H1 (cell line): ENCODE measurements around the gene TMEM147. TPM values are rescaled to one million over a fixed set of nuclear protein-coding genes. Genes with fewer than 3 reads are reported as not detected.

ENCODE experiments used
- CBX5 ChIP-seq: fragments of 300-800, 300-1000 bp; sonication (generic); IDR thresholded peaks from 2 replicates; pipeline ENCODE4 v1.7.1; 2016; ENCODE audit warnings: antibody characterized with exemption, low read length, low read depth
- CHD1 ChIP-seq: IDR thresholded peaks from 2 replicates; pipeline ENCODE4 v1.6.1; 2012; ENCODE audit warnings: low read depth, low read length, improper control_type of control experiment
- CHD7 ChIP-seq: fragments of 300-600 bp; sonication (generic); IDR thresholded peaks from 2 replicates; pipeline ENCODE4 v1.7.1; 2012; ENCODE audit warnings: low read length, moderate library complexity, mild to moderate bottlenecking, inconsistent platforms; ENCODE audit not compliant: insufficient replicate concordance
- EGR1 ChIP-seq: IDR thresholded peaks from 2 replicates; pipeline ENCODE4 v1.6.1; 2011; ENCODE audit warnings: low read depth, low read length, borderline replicate concordance
- JUN ChIP-seq: IDR thresholded peaks from 2 replicates; pipeline ENCODE4 v1.6.1; 2011; ENCODE audit warnings: low read depth, mild to moderate bottlenecking, improper control_type of control experiment, low read length
- POLR2AphosphoS5 ChIP-seq: IDR thresholded peaks from 2 replicates; pipeline ENCODE4 v1.6.1; 2011; ENCODE audit warnings: low read depth, low read length
- SIRT6 ChIP-seq: IDR thresholded peaks from one replicate; pipeline ENCODE4 v1.7.1; 2012; ENCODE audit warnings: low read length, inconsistent platforms
- SIX5 ChIP-seq: IDR thresholded peaks from 2 replicates; pipeline ENCODE4 v1.6.1; 2011; ENCODE audit warnings: mild to moderate bottlenecking, low read depth, low read length
- SP1 ChIP-seq: IDR thresholded peaks from 2 replicates; pipeline ENCODE4 v1.6.1; 2011; ENCODE audit warnings: low read depth, low read length
- SRF ChIP-seq: IDR thresholded peaks from 2 replicates; pipeline ENCODE4 v1.6.1; 2011; ENCODE audit warnings: mild to moderate bottlenecking, low read depth, low read length, moderate library complexity
- polyA plus RNA-seq, 7 experiments: library from polyadenylated mRNA; depleted of rRNA in 3 of 7; stranded (reverse) in 5 of 7; unstranded in 2 of 7; fragments of >200 nt in 5 of 7; fragments of 200-250 nt in 2 of 7; gene quantifications; 1 replicate in 5 of 7; 2 replicates in 1 of 7; 4 replicates in 1 of 7; pipeline versions ENCODE4 v1.2.1 to v1.2.3, GENCODE V29; 2011 to 2013; ENCODE audit warnings: missing spikeins in 2 of 7, mixed read lengths in 2 of 7
- total RNA-seq: library from RNA; stranded (reverse); fragmentation: NEBNext Ultra II Directional; extraction: Animal tissue kit (Norgen Biotek cat#: 25700); gene quantifications from 2 replicates; pipeline ENCODE4 v1.2.1, GENCODE V29; 2021
- TF ChIP-seq, protein P1 (sequence below), 3 experiments: IDR thresholded peaks; 1 replicate in 2 of 3; 2 replicates in 1 of 3; pipeline versions ENCODE4 v1.5.1 to v1.6.1; 2011; ENCODE audit warnings: low read length in 3 of 3, mild to moderate bottlenecking in 3 of 3, inconsistent platforms in 2 of 3, low read depth in 1 of 3, moderate library complexity in 1 of 3; ENCODE audit not compliant: insufficient read depth in 1 of 3; ENCODE audit errors: control extremely low read depth in 1 of 3

TMEM147 gene
- total and polyA plus RNA-seq, 2 of the 8 experiments (the other 6 are each of a cell fraction or from before 2014, with no cell fraction given) = 159 to 418 TPM

DNA sequence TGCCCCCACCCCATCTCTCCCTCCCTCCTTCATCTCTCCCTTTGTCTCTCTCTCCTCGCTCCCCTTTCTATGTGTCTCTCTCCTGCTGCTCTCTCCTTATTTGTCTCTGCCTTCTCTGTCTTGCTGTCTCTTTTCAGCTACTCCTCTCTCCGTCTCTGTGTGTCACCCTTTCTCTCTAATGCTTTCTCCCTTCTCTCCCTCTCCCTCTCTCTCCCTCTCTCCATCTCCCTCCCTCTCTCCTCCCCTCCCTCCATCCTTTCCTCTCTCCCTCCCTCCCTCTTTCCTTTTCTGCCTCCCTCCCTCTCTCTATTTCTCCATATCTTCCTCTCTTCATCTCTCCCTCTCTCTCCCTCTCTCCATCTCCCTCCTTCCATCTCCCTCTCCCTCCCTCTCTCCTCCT is 17.4 kb downstream of the TMEM147 start (continued):
- TF ChIP-seq CHD7 = no peak
- no peak for TF ChIP-seq SRF
- TF ChIP-seq POLR2AphosphoS5 = no peak
- TF ChIP-seq, protein P1, sequence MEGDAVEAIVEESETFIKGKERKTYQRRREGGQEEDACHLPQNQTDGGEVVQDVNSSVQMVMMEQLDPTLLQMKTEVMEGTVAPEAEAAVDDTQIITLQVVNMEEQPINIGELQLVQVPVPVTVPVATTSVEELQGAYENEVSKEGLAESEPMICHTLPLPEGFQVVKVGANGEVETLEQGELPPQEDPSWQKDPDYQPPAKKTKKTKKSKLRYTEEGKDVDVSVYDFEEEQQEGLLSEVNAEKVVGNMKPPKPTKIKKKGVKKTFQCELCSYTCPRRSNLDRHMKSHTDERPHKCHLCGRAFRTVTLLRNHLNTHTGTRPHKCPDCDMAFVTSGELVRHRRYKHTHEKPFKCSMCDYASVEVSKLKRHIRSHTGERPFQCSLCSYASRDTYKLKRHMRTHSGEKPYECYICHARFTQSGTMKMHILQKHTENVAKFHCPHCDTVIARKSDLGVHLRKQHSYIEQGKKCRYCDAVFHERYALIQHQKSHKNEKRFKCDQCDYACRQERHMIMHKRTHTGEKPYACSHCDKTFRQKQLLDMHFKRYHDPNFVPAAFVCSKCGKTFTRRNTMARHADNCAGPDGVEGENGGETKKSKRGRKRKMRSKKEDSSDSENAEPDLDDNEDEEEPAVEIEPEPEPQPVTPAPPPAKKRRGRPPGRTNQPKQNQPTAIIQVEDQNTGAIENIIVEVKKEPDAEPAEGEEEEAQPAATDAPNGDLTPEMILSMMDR (IDR thresholded peaks at IDR 0.05; ENCODE audit: control extremely low read depth in 1 of 3, insufficient read depth in 1 of 3, low read depth in 1 of 3, low read length in 3 of 3) = no peak
- no peak for TF ChIP-seq SIX5
- TF ChIP-seq SP1 = no peak
- TF ChIP-seq CHD1 = no peak
- TF ChIP-seq CBX5 = no peak
- TF ChIP-seq JUN = no peak
- no peak for TF ChIP-seq SIRT6
- TF ChIP-seq EGR1 = no peak
